ENCODE measurements around the gene SEC61B. TPM values are rescaled to one million over a fixed set of nuclear protein-coding genes. Genes with fewer than 3 reads are reported as not detected.

The SEC61B gene
- total RNA-seq, 1 experiment from 2014 or later, result 167 TPM

DNA sequence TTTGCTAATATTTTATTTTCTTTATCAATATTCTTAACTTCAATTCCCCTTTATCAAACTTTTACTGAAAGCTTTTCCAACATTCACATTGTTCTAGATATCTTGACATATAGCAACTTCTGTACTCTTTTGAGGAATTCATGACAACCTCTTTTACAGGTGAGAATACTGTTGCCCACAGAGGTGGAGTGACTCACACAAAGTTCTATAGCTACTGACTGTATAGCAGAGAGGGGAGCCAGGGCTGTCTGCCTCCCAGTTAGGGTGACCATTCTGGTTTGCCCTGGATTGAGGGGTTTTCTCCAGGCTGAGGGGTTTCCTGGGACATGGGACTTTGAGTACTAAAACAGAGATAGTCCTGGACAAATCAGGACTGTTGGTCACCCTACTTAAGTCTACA, 16.2 kb downstream of the SEC61B start:
- Mint-ChIP-seq H3K27ac (no peak overlapping the region), H3K4me3 (no peak overlapping the region), H3K9me3 (no peaks in the 10 kb centered on the region; the same call in 1 of the 2 replicates), H3K27me3 (ENCODE audit: low read depth) (no peaks in the 10 kb centered on the region), H3K36me3 (peaks cover 4% of the 10 kb centered on the region), H3K4me1 (no peaks in the 10 kb centered on the region)
- TF ChIP-seq, protein P1, sequence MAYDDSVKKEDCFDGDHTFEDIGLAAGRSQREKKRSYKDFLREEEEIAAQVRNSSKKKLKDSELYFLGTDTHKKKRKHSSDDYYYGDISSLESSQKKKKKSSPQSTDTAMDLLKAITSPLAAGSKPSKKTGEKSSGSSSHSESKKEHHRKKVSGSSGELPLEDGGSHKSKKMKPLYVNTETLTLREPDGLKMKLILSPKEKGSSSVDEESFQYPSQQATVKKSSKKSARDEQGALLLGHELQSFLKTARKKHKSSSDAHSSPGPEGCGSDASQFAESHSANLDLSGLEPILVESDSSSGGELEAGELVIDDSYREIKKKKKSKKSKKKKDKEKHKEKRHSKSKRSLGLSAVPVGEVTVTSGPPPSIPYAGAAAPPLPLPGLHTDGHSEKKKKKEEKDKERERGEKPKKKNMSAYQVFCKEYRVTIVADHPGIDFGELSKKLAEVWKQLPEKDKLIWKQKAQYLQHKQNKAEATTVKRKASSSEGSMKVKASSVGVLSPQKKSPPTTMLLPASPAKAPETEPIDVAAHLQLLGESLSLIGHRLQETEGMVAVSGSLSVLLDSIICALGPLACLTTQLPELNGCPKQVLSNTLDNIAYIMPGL (CRISPR knock-in tag; IDR thresholded peaks at IDR 0.05), result no peak
- TF ChIP-seq ZNF416 (CRISPR knock-in tag; IDR thresholded peaks at IDR 0.05) (no peak), TEAD1 (CRISPR knock-in tag; IDR thresholded peaks at IDR 0.05) (no peak), CREM (CRISPR knock-in tag; IDR thresholded peaks at IDR 0.05) (no peak), ZBTB21 (CRISPR knock-in tag; IDR thresholded peaks at IDR 0.05; ENCODE audit: borderline replicate concordance) (no peak), EMX1 (CRISPR knock-in tag; IDR thresholded peaks at IDR 0.05) (no peak), ZNF396 (CRISPR knock-in tag; IDR thresholded peaks at IDR 0.05; ENCODE audit: borderline replicate concordance) (no peak), ZNF121 (CRISPR knock-in tag; IDR thresholded peaks at IDR 0.05) (no peak), IRF2 (CRISPR knock-in tag; IDR thresholded peaks at IDR 0.05; ENCODE audit: borderline replicate concordance, low read depth) (no peak), ZNF232 (CRISPR knock-in tag; IDR thresholded peaks at IDR 0.05) (no peak)
- TF ChIP-seq, protein P2, sequence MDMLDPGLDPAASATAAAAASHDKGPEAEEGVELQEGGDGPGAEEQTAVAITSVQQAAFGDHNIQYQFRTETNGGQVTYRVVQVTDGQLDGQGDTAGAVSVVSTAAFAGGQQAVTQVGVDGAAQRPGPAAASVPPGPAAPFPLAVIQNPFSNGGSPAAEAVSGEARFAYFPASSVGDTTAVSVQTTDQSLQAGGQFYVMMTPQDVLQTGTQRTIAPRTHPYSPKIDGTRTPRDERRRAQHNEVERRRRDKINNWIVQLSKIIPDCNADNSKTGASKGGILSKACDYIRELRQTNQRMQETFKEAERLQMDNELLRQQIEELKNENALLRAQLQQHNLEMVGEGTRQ (CRISPR knock-in tag; IDR thresholded peaks at IDR 0.05), result no peak
- TF ChIP-seq, protein P3, sequence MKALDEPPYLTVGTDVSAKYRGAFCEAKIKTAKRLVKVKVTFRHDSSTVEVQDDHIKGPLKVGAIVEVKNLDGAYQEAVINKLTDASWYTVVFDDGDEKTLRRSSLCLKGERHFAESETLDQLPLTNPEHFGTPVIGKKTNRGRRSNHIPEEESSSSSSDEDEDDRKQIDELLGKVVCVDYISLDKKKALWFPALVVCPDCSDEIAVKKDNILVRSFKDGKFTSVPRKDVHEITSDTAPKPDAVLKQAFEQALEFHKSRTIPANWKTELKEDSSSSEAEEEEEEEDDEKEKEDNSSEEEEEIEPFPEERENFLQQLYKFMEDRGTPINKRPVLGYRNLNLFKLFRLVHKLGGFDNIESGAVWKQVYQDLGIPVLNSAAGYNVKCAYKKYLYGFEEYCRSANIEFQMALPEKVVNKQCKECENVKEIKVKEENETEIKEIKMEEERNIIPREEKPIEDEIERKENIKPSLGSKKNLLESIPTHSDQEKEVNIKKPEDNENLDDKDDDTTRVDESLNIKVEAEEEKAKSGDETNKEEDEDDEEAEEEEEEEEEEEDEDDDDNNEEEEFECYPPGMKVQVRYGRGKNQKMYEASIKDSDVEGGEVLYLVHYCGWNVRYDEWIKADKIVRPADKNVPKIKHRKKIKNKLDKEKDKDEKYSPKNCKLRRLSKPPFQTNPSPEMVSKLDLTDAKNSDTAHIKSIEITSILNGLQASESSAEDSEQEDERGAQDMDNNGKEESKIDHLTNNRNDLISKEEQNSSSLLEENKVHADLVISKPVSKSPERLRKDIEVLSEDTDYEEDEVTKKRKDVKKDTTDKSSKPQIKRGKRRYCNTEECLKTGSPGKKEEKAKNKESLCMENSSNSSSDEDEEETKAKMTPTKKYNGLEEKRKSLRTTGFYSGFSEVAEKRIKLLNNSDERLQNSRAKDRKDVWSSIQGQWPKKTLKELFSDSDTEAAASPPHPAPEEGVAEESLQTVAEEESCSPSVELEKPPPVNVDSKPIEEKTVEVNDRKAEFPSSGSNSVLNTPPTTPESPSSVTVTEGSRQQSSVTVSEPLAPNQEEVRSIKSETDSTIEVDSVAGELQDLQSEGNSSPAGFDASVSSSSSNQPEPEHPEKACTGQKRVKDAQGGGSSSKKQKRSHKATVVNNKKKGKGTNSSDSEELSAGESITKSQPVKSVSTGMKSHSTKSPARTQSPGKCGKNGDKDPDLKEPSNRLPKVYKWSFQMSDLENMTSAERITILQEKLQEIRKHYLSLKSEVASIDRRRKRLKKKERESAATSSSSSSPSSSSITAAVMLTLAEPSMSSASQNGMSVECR (CRISPR knock-in tag; IDR thresholded peaks at IDR 0.05; ENCODE audit: borderline replicate concordance), result no peak
- TF ChIP-seq, protein P4, sequence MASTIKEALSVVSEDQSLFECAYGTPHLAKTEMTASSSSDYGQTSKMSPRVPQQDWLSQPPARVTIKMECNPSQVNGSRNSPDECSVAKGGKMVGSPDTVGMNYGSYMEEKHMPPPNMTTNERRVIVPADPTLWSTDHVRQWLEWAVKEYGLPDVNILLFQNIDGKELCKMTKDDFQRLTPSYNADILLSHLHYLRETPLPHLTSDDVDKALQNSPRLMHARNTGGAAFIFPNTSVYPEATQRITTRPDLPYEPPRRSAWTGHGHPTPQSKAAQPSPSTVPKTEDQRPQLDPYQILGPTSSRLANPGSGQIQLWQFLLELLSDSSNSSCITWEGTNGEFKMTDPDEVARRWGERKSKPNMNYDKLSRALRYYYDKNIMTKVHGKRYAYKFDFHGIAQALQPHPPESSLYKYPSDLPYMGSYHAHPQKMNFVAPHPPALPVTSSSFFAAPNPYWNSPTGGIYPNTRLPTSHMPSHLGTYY (CRISPR knock-in tag; IDR thresholded peaks at IDR 0.05), result no peak
- ATAC-seq, result no peak
- CTCF ChIA-PET, result no interaction called here
- POLR2A ChIA-PET, result no interaction called here
- no peak for DNase-seq (ENCODE audit: low spot score)

DNA sequence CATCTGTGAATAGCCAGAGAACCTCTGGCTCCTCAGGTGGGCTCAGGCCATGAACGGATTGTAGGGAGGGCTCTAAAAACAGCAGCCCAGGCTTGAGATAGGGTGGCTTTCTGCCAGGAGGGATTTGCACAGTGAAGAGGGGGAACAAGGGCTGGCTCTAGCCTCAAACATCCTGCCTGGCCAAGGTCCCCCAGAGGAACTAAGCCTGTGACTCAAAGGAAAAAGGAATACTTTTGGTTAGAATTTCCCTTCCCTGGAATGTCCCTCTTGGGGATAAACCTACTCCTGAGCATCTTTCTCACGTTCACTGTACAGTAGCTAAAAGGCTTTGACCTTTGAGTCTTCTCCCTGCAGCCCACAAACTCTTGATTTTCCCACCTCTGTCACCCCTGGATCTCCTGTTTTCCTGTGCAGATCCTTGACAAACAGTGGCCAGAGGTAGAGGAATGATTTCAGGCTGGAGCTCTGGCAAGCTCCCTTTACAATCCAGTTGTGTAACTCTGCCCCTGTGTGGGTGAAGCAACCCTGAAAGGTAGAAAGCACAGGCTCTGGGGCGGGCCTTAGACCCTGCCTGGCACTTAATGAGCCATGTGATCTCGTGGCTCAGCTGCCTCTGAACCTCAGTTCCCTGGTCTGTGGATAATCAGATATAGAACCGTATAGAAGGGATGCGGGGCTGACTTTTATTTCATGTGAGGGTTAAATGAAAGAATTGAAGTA, 17.4 kb downstream of the SEC61B start:
- Mint-ChIP-seq H3K4me3 (no peak overlapping the region), H3K27ac (no peak overlapping the region), H3K4me1 (no peaks in the 10 kb centered on the region), H3K9me3 (no peaks in the 10 kb centered on the region; the same call in 1 of the 2 replicates), H3K27me3 (ENCODE audit: low read depth) (no peaks in the 10 kb centered on the region), H3K36me3 (peaks cover 4% of the 10 kb centered on the region)
- ChIA-PET CTCF (interaction anchor here (1.2 to 3.3 kb wide), 2 partner anchors 8 to 55 kb away, joined by 3 to 18 read pairs; no protein-coding TSS in a partner anchor), POLR2A (no interaction called here)
- TF ChIP-seq PRRX2 (CRISPR knock-in tag; IDR thresholded peaks at IDR 0.05), result no peak
- TF ChIP-seq, protein P1 (CRISPR knock-in tag; IDR thresholded peaks at IDR 0.05), result no peak
- TF ChIP-seq, protein P5, sequence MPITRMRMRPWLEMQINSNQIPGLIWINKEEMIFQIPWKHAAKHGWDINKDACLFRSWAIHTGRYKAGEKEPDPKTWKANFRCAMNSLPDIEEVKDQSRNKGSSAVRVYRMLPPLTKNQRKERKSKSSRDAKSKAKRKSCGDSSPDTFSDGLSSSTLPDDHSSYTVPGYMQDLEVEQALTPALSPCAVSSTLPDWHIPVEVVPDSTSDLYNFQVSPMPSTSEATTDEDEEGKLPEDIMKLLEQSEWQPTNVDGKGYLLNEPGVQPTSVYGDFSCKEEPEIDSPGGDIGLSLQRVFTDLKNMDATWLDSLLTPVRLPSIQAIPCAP (CRISPR knock-in tag; IDR thresholded peaks at IDR 0.05), result no peak
- DNase-seq (ENCODE audit: low spot score) (no peak), ATAC-seq (no peak)

Data from WTC11 (cell line).